Pulmonary artery endothelial cell (primary cell): ENCODE data around the gene SULF2. TPM values are rescaled to one million over a fixed set of nuclear protein-coding genes. Genes with fewer than 3 reads are reported as not detected.
A peak's percentile ranks its signal among the peaks of the same experiment; 100 is the strongest.

ENCODE experiments used
- DNase-seq: peaks from one replicate; pipeline ENCODE4 v3.0.0-alpha.2; 2011; ENCODE audit warnings: low read depth, low spot score
- total RNA-seq: library from RNA; depleted of rRNA; stranded (reverse); fragments of >200 nt; gene quantifications from 2 replicates; pipeline ENCODE4 v1.2.3, GENCODE V29; 2014

Gene SULF2
- total RNA-seq, 1 donor from 2014 or later: 64.6 TPM

DNA sequence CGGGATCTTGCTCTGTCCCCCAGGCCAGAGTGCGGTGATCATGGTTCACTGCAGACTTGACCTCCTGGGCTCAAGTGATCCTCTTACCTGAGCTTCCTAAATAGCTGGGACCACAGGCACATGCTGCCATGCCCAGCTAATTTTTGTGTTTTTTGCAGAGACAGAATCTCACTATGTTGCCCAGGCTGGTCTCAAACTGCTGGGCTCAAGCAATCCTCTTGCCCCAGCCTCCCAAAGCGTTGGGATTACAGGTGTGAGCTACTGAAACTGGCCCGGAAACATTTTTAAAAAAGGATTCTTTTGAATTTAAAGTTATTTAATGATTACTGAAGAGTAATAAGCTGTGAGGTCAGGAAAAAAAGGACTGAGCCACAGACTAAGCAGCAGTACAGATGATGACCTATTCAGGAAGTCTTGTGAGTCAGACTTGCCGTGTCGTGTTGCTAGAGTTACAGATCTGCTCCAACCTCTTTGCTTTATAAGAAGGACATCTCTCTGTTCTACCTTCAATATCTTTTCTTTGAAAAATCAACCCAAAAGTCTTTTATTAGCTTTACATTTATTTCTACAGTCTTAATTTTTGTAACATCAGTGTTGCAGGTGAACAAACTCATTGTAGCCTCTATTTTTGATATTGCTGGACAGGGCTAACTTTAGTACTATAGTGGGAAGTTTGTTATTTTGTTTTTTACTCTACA lies 174.9 kb downstream of the SULF2 start:
- DNase-seq: peak; percentile 85

DNA sequence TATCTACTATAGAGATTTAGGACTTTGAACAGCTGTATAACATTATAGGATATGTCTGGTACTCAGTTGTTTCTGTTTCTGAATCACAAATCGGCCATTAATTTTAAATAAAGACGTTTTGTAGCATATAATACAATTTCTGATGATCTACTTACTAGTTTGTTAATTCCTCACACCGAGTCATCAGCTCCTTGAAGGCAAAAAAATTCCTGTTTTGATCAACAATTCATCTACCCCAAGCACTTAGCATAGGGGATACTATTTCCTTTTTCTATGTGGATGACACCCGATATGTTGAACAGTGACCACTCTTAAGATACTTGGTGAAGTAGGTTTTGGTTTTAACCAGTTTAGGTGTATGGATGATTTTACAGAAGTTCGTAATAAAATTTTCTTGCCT lies 176.3 kb downstream of the SULF2 start:
- no peak for DNase-seq
